Neural cell (in vitro differentiated cells): Measurements from ENCODE around the gene EDNRB. TPM values are rescaled to one million over a fixed set of nuclear protein-coding genes. Genes with fewer than 3 reads are reported as not detected.

Experiments
- H2AFZ ChIP-seq: fragments of 200-600, 300-800 bp; sonication (generic), shearing (Covaris generic); 2 replicates; pipeline ENCODE4 v1.6.0; 2014; ENCODE audit warnings: low read depth, mild to moderate bottlenecking, antibody characterized with exemption, low read length, moderate library complexity
- H3F3A ChIP-seq: fragments of 200-600 bp; shearing (Covaris generic); 2 replicates; pipeline ENCODE4 v1.6.1; 2016; ENCODE audit warnings: mild to moderate bottlenecking, moderate library complexity, mixed read lengths, antibody characterized with exemption, low read length; ENCODE audit not compliant: insufficient read depth, poor library complexity, severe bottlenecking
- H3K27ac ChIP-seq: fragments of 200-600, 300-800 bp; sonication (generic), shearing (Covaris generic); 2 replicates; pipeline ENCODE4 v1.5.1; 2014; ENCODE audit warnings: mild to moderate bottlenecking, low read length, moderate library complexity
- H3K27me3 ChIP-seq: fragments of 300-800, 200-600 bp; sonication (generic), shearing (Covaris generic); 2 replicates; pipeline ENCODE4 v1.6.0; 2014; ENCODE audit warnings: mild to moderate bottlenecking, low read depth, low read length, moderate library complexity; ENCODE audit not compliant: insufficient read depth
- H3K36me3 ChIP-seq: fragments of 300-800, 200-600 bp; sonication (generic), shearing (Covaris generic); 2 replicates; pipeline ENCODE4 v1.5.1; 2014; ENCODE audit warnings: mild to moderate bottlenecking, antibody characterized with exemption, low read length, moderate library complexity; ENCODE audit not compliant: insufficient read depth
- H3K4me2 ChIP-seq: fragments of 300-800, 200-600 bp; sonication (generic), shearing (Covaris generic); 2 replicates; pipeline ENCODE4 v1.6.0; 2014; ENCODE audit warnings: mild to moderate bottlenecking, low read length
- H3K4me3 ChIP-seq: fragments of 300-800, 200-600 bp; sonication (generic), shearing (Covaris generic); 2 replicates; pipeline ENCODE4 v1.5.1; 2014; ENCODE audit warnings: mild to moderate bottlenecking, low read length, moderate library complexity
- H3K79me2 ChIP-seq: fragments of 200-600 bp; shearing (Covaris generic); replicated peaks from 2 replicates; pipeline ENCODE4 v1.6.0; 2014; ENCODE audit warnings: mild to moderate bottlenecking, low read length, moderate library complexity; ENCODE audit not compliant: insufficient read depth
- H3K9ac ChIP-seq: fragments of 300-800, 200-600 bp; sonication (generic), shearing (Covaris generic); 2 replicates; pipeline ENCODE4 v1.6.1; 2016; ENCODE audit warnings: mild to moderate bottlenecking, low read length, mixed read lengths
- H3K9me2 ChIP-seq: fragments of 200-600 bp; shearing (Covaris generic); 2 replicates; pipeline ENCODE4 v1.6.1; 2016; ENCODE audit warnings: mild to moderate bottlenecking, low read length, mixed read lengths; ENCODE audit not compliant: insufficient read depth
- H3K9me3 ChIP-seq: fragments of 200-600, 300-800 bp; sonication (generic), shearing (Covaris generic); 2 replicates; pipeline ENCODE4 v1.6.1; 2016; ENCODE audit warnings: mild to moderate bottlenecking, mixed run types, low read length, moderate library complexity, mixed read lengths
- H4K20me1 ChIP-seq: fragments of 200-600 bp; shearing (Covaris generic); 2 replicates; pipeline ENCODE4 v1.6.1; 2016; ENCODE audit warnings: mild to moderate bottlenecking, mixed run types; ENCODE audit not compliant: insufficient read depth
- EP300 ChIP-seq: fragments of 450-650 bp; conservative IDR thresholded peaks from 2 replicates; pipeline ENCODE4 v1.6.1; 2014; ENCODE audit warnings: antibody characterized with exemption, mild to moderate bottlenecking, moderate library complexity; ENCODE audit not compliant: poor library complexity, severe bottlenecking
- EZH2 ChIP-seq: fragments of 200-600, 300-800 bp; shearing (Covaris generic), sonication (generic); IDR thresholded peaks from 2 replicates; pipeline ENCODE4 v1.6.1; 2014; ENCODE audit warnings: antibody characterized with exemption, low read length, borderline replicate concordance, mild to moderate bottlenecking; ENCODE audit not compliant: insufficient read depth, poor library complexity, severe bottlenecking
- MXI1 ChIP-seq: fragments of 450-650 bp; conservative IDR thresholded peaks from 2 replicates; pipeline ENCODE4 v1.6.1; 2014; ENCODE audit warnings: antibody characterized with exemption, mild to moderate bottlenecking; ENCODE audit not compliant: poor library complexity, severe bottlenecking
- POLR2AphosphoS5 ChIP-seq: IDR thresholded peaks from 2 replicates; pipeline ENCODE4 v1.6.1; 2012
- RAD21 ChIP-seq: fragments of 450-650 bp; conservative IDR thresholded peaks from 2 replicates; pipeline ENCODE4 v1.6.1; 2014; ENCODE audit warnings: antibody characterized with exemption, mild to moderate bottlenecking, moderate library complexity
- SMC3 ChIP-seq: fragments of 450-650 bp; conservative IDR thresholded peaks from 2 replicates; pipeline ENCODE4 v1.6.1; 2014; ENCODE audit warnings: antibody characterized with exemption, mild to moderate bottlenecking, moderate library complexity; ENCODE audit not compliant: poor library complexity
- TAF1 ChIP-seq: IDR thresholded peaks from 2 replicates; pipeline ENCODE4 v1.6.1; 2012; ENCODE audit warnings: low read depth
- polyA plus RNA-seq: library from polyadenylated mRNA; depleted of rRNA; stranded (reverse); fragments of >200 nt; gene quantifications from 2 replicates; pipeline ENCODE4 v1.2.3, GENCODE V29; 2014
- TF ChIP-seq, protein P1 (sequence below): IDR thresholded peaks from 2 replicates; pipeline ENCODE4 v1.6.1; 2012; ENCODE audit warnings: borderline replicate concordance
- TF ChIP-seq, protein P2 (sequence below): fragments of 450-650 bp; IDR thresholded peaks from 2 replicates; pipeline ENCODE4 v1.5.1; 2014; ENCODE audit warnings: antibody characterized with exemption, mild to moderate bottlenecking, moderate library complexity; ENCODE audit not compliant: poor library complexity, severe bottlenecking

EDNRB gene
- polyA plus RNA-seq, 1 donor from 2014 or later, result 0.20 TPM

DNA sequence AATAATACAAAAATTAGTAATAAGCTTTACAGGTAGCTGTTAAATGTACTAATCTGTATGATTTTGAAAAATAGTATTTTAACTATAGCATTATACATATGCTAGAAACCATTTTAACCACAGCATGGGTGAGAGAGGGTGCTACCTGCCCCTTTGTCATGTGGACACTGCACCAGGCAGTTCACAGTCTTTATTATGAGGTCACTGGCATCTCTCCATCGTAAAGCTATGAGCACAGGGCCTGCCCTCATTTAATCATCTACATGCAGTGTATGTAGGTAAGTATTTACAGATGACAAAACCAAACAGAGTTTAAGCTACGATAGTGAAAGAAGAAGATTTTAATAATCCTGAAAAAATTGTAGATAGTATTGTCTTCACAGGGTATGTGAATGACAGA is 21.7 kb downstream of the EDNRB start:
- Histone ChIP-seq H3K79me2 (no peaks in the 10 kb centered on the region), H3K27ac (no peak overlapping the region), H3F3A (no peaks in the 10 kb centered on the region), H3K36me3 (no peaks in the 10 kb centered on the region), H3K4me3 (no peak overlapping the region), H3K9me3 (no peaks in the 10 kb centered on the region), H3K4me2 (no peak overlapping the region), H4K20me1 (no peaks in the 10 kb centered on the region), H3K9me2 (no peaks in the 10 kb centered on the region), H3K27me3 (no peaks in the 10 kb centered on the region), H3K9ac (no peak overlapping the region), H2AFZ (no peak overlapping the region)
- no peak for TF ChIP-seq POLR2AphosphoS5
- TF ChIP-seq, protein P1, sequence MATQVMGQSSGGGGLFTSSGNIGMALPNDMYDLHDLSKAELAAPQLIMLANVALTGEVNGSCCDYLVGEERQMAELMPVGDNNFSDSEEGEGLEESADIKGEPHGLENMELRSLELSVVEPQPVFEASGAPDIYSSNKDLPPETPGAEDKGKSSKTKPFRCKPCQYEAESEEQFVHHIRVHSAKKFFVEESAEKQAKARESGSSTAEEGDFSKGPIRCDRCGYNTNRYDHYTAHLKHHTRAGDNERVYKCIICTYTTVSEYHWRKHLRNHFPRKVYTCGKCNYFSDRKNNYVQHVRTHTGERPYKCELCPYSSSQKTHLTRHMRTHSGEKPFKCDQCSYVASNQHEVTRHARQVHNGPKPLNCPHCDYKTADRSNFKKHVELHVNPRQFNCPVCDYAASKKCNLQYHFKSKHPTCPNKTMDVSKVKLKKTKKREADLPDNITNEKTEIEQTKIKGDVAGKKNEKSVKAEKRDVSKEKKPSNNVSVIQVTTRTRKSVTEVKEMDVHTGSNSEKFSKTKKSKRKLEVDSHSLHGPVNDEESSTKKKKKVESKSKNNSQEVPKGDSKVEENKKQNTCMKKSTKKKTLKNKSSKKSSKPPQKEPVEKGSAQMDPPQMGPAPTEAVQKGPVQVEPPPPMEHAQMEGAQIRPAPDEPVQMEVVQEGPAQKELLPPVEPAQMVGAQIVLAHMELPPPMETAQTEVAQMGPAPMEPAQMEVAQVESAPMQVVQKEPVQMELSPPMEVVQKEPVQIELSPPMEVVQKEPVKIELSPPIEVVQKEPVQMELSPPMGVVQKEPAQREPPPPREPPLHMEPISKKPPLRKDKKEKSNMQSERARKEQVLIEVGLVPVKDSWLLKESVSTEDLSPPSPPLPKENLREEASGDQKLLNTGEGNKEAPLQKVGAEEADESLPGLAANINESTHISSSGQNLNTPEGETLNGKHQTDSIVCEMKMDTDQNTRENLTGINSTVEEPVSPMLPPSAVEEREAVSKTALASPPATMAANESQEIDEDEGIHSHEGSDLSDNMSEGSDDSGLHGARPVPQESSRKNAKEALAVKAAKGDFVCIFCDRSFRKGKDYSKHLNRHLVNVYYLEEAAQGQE, result no peak
- TF ChIP-seq SMC3, result no peak
- no peak for TF ChIP-seq EZH2
- TF ChIP-seq RAD21, result no peak
- TF ChIP-seq, protein P2, sequence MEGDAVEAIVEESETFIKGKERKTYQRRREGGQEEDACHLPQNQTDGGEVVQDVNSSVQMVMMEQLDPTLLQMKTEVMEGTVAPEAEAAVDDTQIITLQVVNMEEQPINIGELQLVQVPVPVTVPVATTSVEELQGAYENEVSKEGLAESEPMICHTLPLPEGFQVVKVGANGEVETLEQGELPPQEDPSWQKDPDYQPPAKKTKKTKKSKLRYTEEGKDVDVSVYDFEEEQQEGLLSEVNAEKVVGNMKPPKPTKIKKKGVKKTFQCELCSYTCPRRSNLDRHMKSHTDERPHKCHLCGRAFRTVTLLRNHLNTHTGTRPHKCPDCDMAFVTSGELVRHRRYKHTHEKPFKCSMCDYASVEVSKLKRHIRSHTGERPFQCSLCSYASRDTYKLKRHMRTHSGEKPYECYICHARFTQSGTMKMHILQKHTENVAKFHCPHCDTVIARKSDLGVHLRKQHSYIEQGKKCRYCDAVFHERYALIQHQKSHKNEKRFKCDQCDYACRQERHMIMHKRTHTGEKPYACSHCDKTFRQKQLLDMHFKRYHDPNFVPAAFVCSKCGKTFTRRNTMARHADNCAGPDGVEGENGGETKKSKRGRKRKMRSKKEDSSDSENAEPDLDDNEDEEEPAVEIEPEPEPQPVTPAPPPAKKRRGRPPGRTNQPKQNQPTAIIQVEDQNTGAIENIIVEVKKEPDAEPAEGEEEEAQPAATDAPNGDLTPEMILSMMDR, result no peak
- no peak for TF ChIP-seq TAF1
- TF ChIP-seq MXI1, result no peak
- no peak for TF ChIP-seq EP300

DNA sequence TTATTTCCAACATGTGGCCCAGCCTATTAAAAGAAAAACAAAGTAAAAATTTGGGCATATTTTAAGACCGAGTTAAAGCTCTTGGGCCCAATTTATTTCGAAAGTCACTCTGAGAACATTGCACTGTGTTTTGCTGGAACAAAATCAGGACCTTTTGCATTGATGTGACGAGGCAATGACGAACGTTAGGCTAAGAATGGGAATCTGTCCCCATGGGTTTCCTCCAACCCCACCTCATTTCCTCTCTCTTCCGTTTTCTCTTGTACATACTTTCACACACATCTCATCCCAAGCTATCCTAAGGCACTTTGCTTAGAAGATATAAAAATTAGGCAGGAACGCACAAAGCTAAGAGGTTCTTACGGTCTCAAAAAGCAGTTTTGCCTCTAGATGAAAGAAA is 22.1 kb downstream of the EDNRB start:
- H3K27me3 ChIP-seq, result no peaks in the 10 kb centered on the region
- no peak for TF ChIP-seq TAF1
- no peak for TF ChIP-seq SMC3
- no peak for TF ChIP-seq POLR2AphosphoS5
- TF ChIP-seq EZH2, result no peak
- no peak for TF ChIP-seq RAD21
- TF ChIP-seq, protein P2, result no peak
- TF ChIP-seq, protein P1, result no peak
- TF ChIP-seq EP300, result no peak
- TF ChIP-seq MXI1, result no peak
- no peaks in the 10 kb centered on the region for H3K36me3 ChIP-seq
- H3K9me3 ChIP-seq, result no peaks in the 10 kb centered on the region
- H3K4me2 ChIP-seq, result no peak overlapping the region
- H3F3A ChIP-seq, result no peaks in the 10 kb centered on the region
- no peaks in the 10 kb centered on the region for H3K9me2 ChIP-seq
- no peak overlapping the region for H3K27ac ChIP-seq
- H3K9ac ChIP-seq, result no peak overlapping the region
- H4K20me1 ChIP-seq, result no peaks in the 10 kb centered on the region
- no peak overlapping the region for H2AFZ ChIP-seq
- H3K79me2 ChIP-seq, result no peaks in the 10 kb centered on the region
- no peak overlapping the region for H3K4me3 ChIP-seq
